ENCODE measurements around the gene ILDR1.

The ILDR1 gene

GRCh38 chr3:121994551-121994950, 27.5 kb downstream of the ILDR1 start:
- no peak for DNase-seq (ENCODE audit: low read depth, low spot score)

- no peak for DNase-seq (ENCODE audit: low read depth, low spot score)
Measured at GRCh38 chr3:121992601-121993560, 29.2 kb downstream of the ILDR1 start.

GRCh38 chr3:121989943-121990342, 32.1 kb downstream of the ILDR1 start:
- no peak for DNase-seq (ENCODE audit: low read depth, low spot score)

GRCh38 chr3:121988146-121988545, 33.9 kb downstream of the ILDR1 start:
- no peak for DNase-seq (ENCODE audit: low read depth, low spot score)

GRCh38 chr3:121985846-121986245, 36.2 kb downstream of the ILDR1 start:
- no peak for DNase-seq (ENCODE audit: low read depth, low spot score)

GRCh38 chr3:121981473-121981872, 40.6 kb downstream of the ILDR1 start:
- no peak for DNase-seq (ENCODE audit: low read depth, low spot score)

GRCh38 chr3:121980450-121980796, 41.6 kb downstream of the ILDR1 start:
- no peak for DNase-seq (ENCODE audit: low read depth, low spot score)

GRCh38 chr3:121979734-121980449, 42.2 kb downstream of the ILDR1 start:
- DNase-seq (ENCODE audit: low read depth, low spot score): no peak

GRCh38 chr3:121979246-121979645, 42.8 kb downstream of the ILDR1 start:
- no peak for DNase-seq (ENCODE audit: low read depth, low spot score)

- no peak for DNase-seq (ENCODE audit: low read depth, low spot score)
Measured at GRCh38 chr3:121976727-121977126, 45.3 kb downstream of the ILDR1 start.

- no peak for DNase-seq (ENCODE audit: low read depth, low spot score)
Measured at GRCh38 chr3:121975702-121976302, 46.2 kb downstream of the ILDR1 start.

GRCh38 chr3:121974601-121975111, 47.4 kb downstream of the ILDR1 start:
- DNase-seq (ENCODE audit: low read depth, low spot score): no peak

- no peak for DNase-seq (ENCODE audit: low read depth, low spot score)
Measured at GRCh38 chr3:121970047-121970446, 52.0 kb downstream of the ILDR1 start.

- no peak for DNase-seq (ENCODE audit: low read depth, low spot score)
Measured at GRCh38 chr3:121969631-121970030, 52.4 kb downstream of the ILDR1 start.

- no peak for DNase-seq (ENCODE audit: low read depth, low spot score)
Measured at GRCh38 chr3:121963608-121964007, 58.4 kb downstream of the ILDR1 start.

- no peak for DNase-seq (ENCODE audit: low read depth, low spot score)
Measured at GRCh38 chr3:121962443-121962842, 59.6 kb downstream of the ILDR1 start.

GRCh38 chr3:121961283-121961682, 60.8 kb downstream of the ILDR1 start:
- DNase-seq (ENCODE audit: low read depth, low spot score): no peak

GRCh38 chr3:121958801-121959200, 63.2 kb downstream of the ILDR1 start:
- no peak for DNase-seq (ENCODE audit: low read depth, low spot score)

- DNase-seq (ENCODE audit: low read depth, low spot score): no peak
Measured at GRCh38 chr3:121957674-121958415, 64.2 kb downstream of the ILDR1 start.

- DNase-seq (ENCODE audit: low read depth, low spot score): no peak
Measured at GRCh38 chr3:121956363-121956762, 65.7 kb downstream of the ILDR1 start.

- no peak for DNase-seq (ENCODE audit: low read depth, low spot score)
Measured at GRCh38 chr3:121951291-121951919, 70.6 kb downstream of the ILDR1 start.
